IMR-90 (cell line): ENCODE data around the gene ASXL2. TPM values are rescaled to one million over a fixed set of nuclear protein-coding genes. Genes with fewer than 3 reads are reported as not detected.

ENCODE experiments used
- ATAC-seq: fragments of 200-7000 bp; cut with Tn5 transposase; 2 replicates; pipeline ENCODE4 v1.9.1; 2020; ENCODE audit warnings: low read depth, mild to moderate bottlenecking, moderate library complexity
- BruUV-seq: library from RNA; stranded (reverse); fragments of 400-500 nt; replicated peaks from 2 replicates; lab custom pipeline; 2021; lab: Mats Ljungman, UMichigan
- CTCF ChIA-PET: fragments of 300-600 bp; formaldehyde crosslinking; extraction: SDS; loops from one replicate; lab custom pipeline; 2021; ENCODE audit warnings: antibody characterized with exemption; lab: Yijun Ruan, JAX
- POLR2A ChIA-PET: fragments of 300-600 bp; sonication (Branson Sonifier 250); formaldehyde crosslinking; loops from one replicate; lab custom pipeline; 2022; ENCODE audit warnings: antibody characterized with exemption; ENCODE audit not compliant: unreplicated experiment; lab: Charles Lee
- DNase-seq: peaks from one replicate; pipeline ENCODE4 v3.0.0; 2013
- H2AFZ ChIP-seq: replicated peaks from 2 replicates; pipeline ENCODE3; 2013; ENCODE audit warnings: low read length, mild to moderate bottlenecking; ENCODE audit not compliant: poor library complexity
- H2AK5ac ChIP-seq: 2 replicates; pipeline ENCODE4 v1.6.1; 2013; ENCODE audit warnings: low read depth, low read length, inconsistent platforms
- H2AK9ac ChIP-seq: replicated peaks from 2 replicates; pipeline ENCODE3; 2013; ENCODE audit warnings: mild to moderate bottlenecking, low read depth, low read length, moderate library complexity; ENCODE audit not compliant: poor library complexity
- H2BK120ac ChIP-seq: 2 replicates; pipeline ENCODE4 v1.6.1; 2013; ENCODE audit warnings: low read depth, low read length, inconsistent platforms
- H2BK15ac ChIP-seq: 3 replicates; pipeline ENCODE4 v1.6.1; 2013; ENCODE audit warnings: low read depth, low read length, inconsistent platforms
- H2BK20ac ChIP-seq: 2 replicates; pipeline ENCODE4 v1.6.1; 2013; ENCODE audit warnings: low read depth, mild to moderate bottlenecking, inconsistent platforms, low read length, moderate library complexity
- H2BK5ac ChIP-seq: 2 replicates; pipeline ENCODE4 v1.6.1; 2013; ENCODE audit warnings: mild to moderate bottlenecking, low read depth, low read length, inconsistent platforms; ENCODE audit not compliant: poor library complexity, severe bottlenecking
- H3K14ac ChIP-seq: replicated peaks from 2 replicates; pipeline ENCODE4 v1.6.1; 2013; ENCODE audit warnings: low read depth, low read length, inconsistent platforms
- H3K18ac ChIP-seq: 2 replicates; pipeline ENCODE4 v1.6.1; 2013; ENCODE audit warnings: low read depth, low read length, control low read depth
- H3K23ac ChIP-seq: 2 replicates; pipeline ENCODE4 v1.6.1; 2013; ENCODE audit warnings: low read depth, low read length, inconsistent platforms
- H3K27ac ChIP-seq: 2 replicates; pipeline ENCODE4 v1.5.1; 2013; ENCODE audit warnings: mild to moderate bottlenecking, control low read depth, low read length; ENCODE audit not compliant: insufficient read depth
- H3K27me3 ChIP-seq: 2 replicates; pipeline ENCODE4 v1.6.1; 2013; ENCODE audit warnings: low read length; ENCODE audit not compliant: control insufficient read depth, insufficient read depth
- H3K36me3 ChIP-seq: 2 replicates; pipeline ENCODE4 v1.6.1; 2013; ENCODE audit warnings: low read length, mixed read lengths; ENCODE audit not compliant: control insufficient read depth, insufficient read depth
- H3K4ac ChIP-seq: 2 replicates; pipeline ENCODE4 v1.6.1; 2013; ENCODE audit warnings: low read depth, low read length, inconsistent platforms
- H3K4me1 ChIP-seq: 2 replicates; pipeline ENCODE4 v1.6.1; 2013; ENCODE audit warnings: low read length, mixed read lengths; ENCODE audit not compliant: control insufficient read depth, insufficient read depth
- H3K4me2 ChIP-seq: 2 replicates; pipeline ENCODE4 v1.6.1; 2013; ENCODE audit warnings: low read depth, mild to moderate bottlenecking, control low read depth, low read length, moderate library complexity
- H3K4me3 ChIP-seq: 2 replicates; pipeline ENCODE4 v1.5.1; 2013; ENCODE audit warnings: low read depth, mild to moderate bottlenecking, control low read depth, low read length, moderate library complexity; ENCODE audit not compliant: insufficient read depth
- H3K56ac ChIP-seq: 2 replicates; pipeline ENCODE4 v1.6.1; 2013; ENCODE audit warnings: low read length, inconsistent platforms; ENCODE audit not compliant: insufficient read depth; ENCODE audit errors: extremely low read depth
- H3K79me1 ChIP-seq, 2 experiments: 2 replicates each; pipeline ENCODE4 v1.6.1; 2013; ENCODE audit warnings: low read length in 2 of 2, inconsistent platforms in 1 of 2, low read depth in 1 of 2
- H3K9ac ChIP-seq: 2 replicates; pipeline ENCODE4 v1.6.1; 2013; ENCODE audit warnings: low read depth, low read length, control low read depth
- H3K9me1 ChIP-seq: 2 replicates; pipeline ENCODE4 v1.6.1; 2013; ENCODE audit warnings: low read length, inconsistent platforms; ENCODE audit not compliant: insufficient read depth
- H3K9me3 ChIP-seq: 2 replicates; pipeline ENCODE4 v1.6.1; 2013; ENCODE audit warnings: low read length; ENCODE audit not compliant: control insufficient read depth, insufficient read depth
- H4K20me1 ChIP-seq: 2 replicates; pipeline ENCODE4 v1.6.1; 2013; ENCODE audit warnings: low read length, inconsistent platforms; ENCODE audit not compliant: insufficient read depth
- H4K5ac ChIP-seq: 2 replicates; pipeline ENCODE4 v1.6.1; 2013; ENCODE audit warnings: mild to moderate bottlenecking, low read depth, low read length, control low read depth
- H4K8ac ChIP-seq, 2 experiments: 2 replicates each; pipeline ENCODE4 v1.6.1; 2013; ENCODE audit warnings: low read depth in 2 of 2, low read length in 2 of 2, control low read depth in 1 of 2, inconsistent platforms in 1 of 2
- H4K91ac ChIP-seq: 2 replicates; pipeline ENCODE4 v1.6.1; 2013; ENCODE audit warnings: low read depth, low read length, inconsistent platforms; ENCODE audit not compliant: insufficient read depth
- BHLHE40 ChIP-seq: fragments of 150-350 bp; IDR thresholded peaks from 2 replicates; pipeline ENCODE4 v1.6.1; 2016; ENCODE audit warnings: mild to moderate bottlenecking, low read depth, low read length
- CHD1 ChIP-seq: IDR thresholded peaks from 2 replicates; pipeline ENCODE4 v1.6.1; 2012; ENCODE audit warnings: low read depth, low read length, improper control_type of control experiment
- CTCF ChIP-seq: conservative IDR thresholded peaks from 2 replicates; pipeline ENCODE4 v1.5.1; 2012; ENCODE audit warnings: mild to moderate bottlenecking, low read depth, low read length, improper control_type of control experiment
- ELK1 ChIP-seq: fragments of 150-350 bp; IDR thresholded peaks from 2 replicates; pipeline ENCODE4 v1.6.1; 2016; ENCODE audit warnings: low read depth, mild to moderate bottlenecking, low read length, moderate library complexity, borderline replicate concordance
- FOS ChIP-seq: fragments of 150-350 bp; IDR thresholded peaks from 2 replicates; pipeline ENCODE4 v1.6.1; 2016; ENCODE audit warnings: low read depth, low read length
- MAZ ChIP-seq: IDR thresholded peaks from 2 replicates; pipeline ENCODE4 v1.6.1; 2012; ENCODE audit warnings: low read depth, mild to moderate bottlenecking, low read length, improper control_type of control experiment, moderate library complexity, borderline replicate concordance
- MXI1 ChIP-seq: IDR thresholded peaks from 2 replicates; pipeline ENCODE4 v1.6.1; 2012; ENCODE audit warnings: low read depth, mild to moderate bottlenecking, low read length, moderate library complexity, borderline replicate concordance
- POLR2A ChIP-seq: IDR thresholded peaks from 2 replicates; pipeline ENCODE4 v1.6.1; 2012; ENCODE audit warnings: mild to moderate bottlenecking, low read depth, low read length
- RAD21 ChIP-seq: IDR thresholded peaks from 2 replicates; pipeline ENCODE4 v1.6.1; 2012; ENCODE audit warnings: low read length, improper control_type of control experiment
- RCOR1 ChIP-seq: IDR thresholded peaks from 2 replicates; pipeline ENCODE4 v1.6.1; 2012; ENCODE audit warnings: mild to moderate bottlenecking, low read length, improper control_type of control experiment; ENCODE audit not compliant: insufficient replicate concordance
- RFX5 ChIP-seq: IDR thresholded peaks from 2 replicates; pipeline ENCODE4 v1.8.0; 2012; ENCODE audit warnings: low read depth, mild to moderate bottlenecking, low read length, moderate library complexity
- SMC3 ChIP-seq: fragments of 150-350 bp; IDR thresholded peaks from 2 replicates; pipeline ENCODE4 v1.6.1; 2016; ENCODE audit warnings: low read depth, mild to moderate bottlenecking, antibody characterized with exemption, low read length, moderate library complexity
- USF2 ChIP-seq: fragments of 150-350 bp; IDR thresholded peaks from 2 replicates; pipeline ENCODE4 v1.6.1; 2017; ENCODE audit warnings: mild to moderate bottlenecking, antibody characterized with exemption, low read length, low read depth
- WGBS, 2 experiments: methylation state at CpG; one replicate each; pipeline versions ENCODE4 v1.1.5 to v1.1.7; 2013; ENCODE audit warnings: missing lambda C conversion rate in 2 of 2; ENCODE audit not compliant: insufficient read length in 1 of 2; ENCODE audit errors: extremely low coverage in 2 of 2; 5-methylcytosine and 5-hydroxymethylcytosine counted together
- dilution Hi-C: fragments of 300-500 bp; cut with HindIII; formaldehyde crosslinking; loops from one replicate; pipeline ENCODE4 v1.14.3; 2018; ENCODE audit warnings: low sequenced_read_pairs; ENCODE audit not compliant: unreplicated experiment
- in situ Hi-C: fragments of 300-500 bp; cut with MboI; formaldehyde crosslinking; loops from 3 replicates; pipeline ENCODE4 v1.14.3; 2019; ENCODE audit warnings: low sequenced_read_pairs, inconsistent platforms, mixed read lengths
- intact Hi-C: fragments of 100-400 bp; cut with micrococcal nuclease; formaldehyde crosslinking; loops from 2 replicates; pipeline ENCODE4 v1.10.0; 2022
- polyA plus RNA-seq, 3 experiments: library from polyadenylated mRNA; depleted of rRNA; stranded (reverse); fragments of >200 nt; gene quantifications; 2 replicates each; pipeline ENCODE4 v1.2.3, GENCODE V29; 2012; ENCODE audit warnings: low replicate concordance in 1 of 3
- total RNA-seq: library from RNA; depleted of rRNA; stranded (reverse); fragments of >200 nt; gene quantifications from 2 replicates; pipeline ENCODE4 v1.2.3, GENCODE V29; 2012

The ASXL2 gene
- total and polyA plus RNA-seq, 2 of the 4 experiments (the other 2 are of a cell fraction) = 5.3 to 8.1 TPM

- in situ Hi-C loops = loop anchor here (10.0 kb wide), 1 partner anchor 288 kb away; no protein-coding TSS in a partner anchor
- dilution Hi-C loops = no loop called here
Measured at GRCh38 chr2:25856377-25856776, 21.9 kb downstream of the ASXL2 start.

More at GRCh38 chr2:25856377-25856776, 21.9 kb downstream of the ASXL2 start:
- Histone ChIP-seq H3K14ac (no peak overlapping the region), H3K4me2 (no peak overlapping the region), H3K4ac (no peak overlapping the region), H3K9ac (no peak overlapping the region), H2AK9ac (no peak overlapping the region), H4K5ac (no peak overlapping the region), H2BK5ac (no peak overlapping the region), H2AK5ac (no peak overlapping the region), H2BK15ac (no peak overlapping the region), H3K9me1 (peaks cover 9% of the 10 kb centered on the region; the same call in 1 of the 2 replicates), H4K20me1 (peaks cover 65% of the 10 kb centered on the region), H3K23ac (no peak overlapping the region), H2BK120ac (no peak overlapping the region), H4K8ac (no peak overlapping the region), H3K36me3 (peaks cover 3% of the 10 kb centered on the region), H3K27ac (no peak overlapping the region), H3K4me1 (peaks cover 5% of the 10 kb centered on the region), H2AFZ (no peak overlapping the region), H3K56ac (no peak overlapping the region), H3K27me3 (no peaks in the 10 kb centered on the region), H3K4me3 (no peak overlapping the region), H3K9me3 (no peaks in the 10 kb centered on the region), H4K91ac (no peak overlapping the region), H3K79me1 (peaks cover 12 to 56% of the 10 kb centered on the region in 2 experiments), H2BK20ac (no peak overlapping the region), H3K18ac (no peak overlapping the region)
- intact Hi-C loops = no loop called here
- ATAC-seq (no peak), DNase-seq (no peak)
- POLR2A ChIA-PET = no interaction called here
- CTCF ChIA-PET = no interaction called here
- BruUV-seq = no TSS peak
- TF ChIP-seq CHD1 = no peak
- no peak for TF ChIP-seq RCOR1
- no peak for TF ChIP-seq MAZ
- TF ChIP-seq MXI1 = no peak
- no peak for TF ChIP-seq POLR2A
- no peak for TF ChIP-seq FOS
- no peak for TF ChIP-seq RFX5
- no peak for TF ChIP-seq SMC3
- TF ChIP-seq ELK1 = no peak
- TF ChIP-seq USF2 = no peak
- TF ChIP-seq RAD21 = no peak
- no peak for TF ChIP-seq CTCF
- TF ChIP-seq BHLHE40 = no peak
- WGBS, 2 experiments = 100% methylated on average over 2 of the region's 9 CpGs; no CpG with 5 or more reads in 1 of the 2 experiments
